Type B pancreatic cell (in vitro differentiated cells): ENCODE results near the gene IRF4. TPM values are rescaled to one million over a fixed set of nuclear protein-coding genes. Genes with fewer than 3 reads are reported as not detected.

ENCODE experiments used
- DNase-seq: peaks from one replicate; pipeline ENCODE4 v3.0.0; 2021; ENCODE audit warnings: mixed read lengths; ENCODE audit not compliant: unreplicated experiment; ENCODE audit errors: extremely low spot score
- H3K27ac Mint-ChIP-seq: 2 replicates; pipeline ENCODE4 v1.8.0; 2021; ENCODE audit warnings: mild to moderate bottlenecking, mixed read lengths
- H3K27me3 Mint-ChIP-seq: 2 replicates; pipeline ENCODE4 v1.8.0; 2021; ENCODE audit warnings: mixed read lengths
- H3K36me3 Mint-ChIP-seq: 2 replicates; pipeline ENCODE4 v1.8.0; 2021; ENCODE audit warnings: mixed read lengths
- H3K4me1 Mint-ChIP-seq: one replicate; pipeline ENCODE4 v1.8.0; 2021; ENCODE audit warnings: mixed read lengths; ENCODE audit not compliant: unreplicated experiment
- H3K4me3 Mint-ChIP-seq: 2 replicates; pipeline ENCODE4 v1.8.0; 2021; ENCODE audit warnings: mild to moderate bottlenecking, mixed read lengths
- H3K9me3 Mint-ChIP-seq: 2 replicates; pipeline ENCODE4 v1.8.0; 2021; ENCODE audit warnings: mixed read lengths
- total RNA-seq: library from RNA; stranded (reverse); gene quantifications from 2 replicates; pipeline ENCODE4 v1.2.1, GENCODE V29; 2021; ENCODE audit warnings: low replicate concordance
- TF ChIP-seq, protein P1 (sequence below): fragments of 200-600 bp; sonication (generic); conservative IDR thresholded peaks from 2 replicates; pipeline ENCODE4 v1.5.0; 2021; ENCODE audit warnings: antibody characterized with exemption, mild to moderate bottlenecking

The IRF4 gene
- total RNA-seq, 1 donor from 2014 or later, result 1.7 TPM

DNA sequence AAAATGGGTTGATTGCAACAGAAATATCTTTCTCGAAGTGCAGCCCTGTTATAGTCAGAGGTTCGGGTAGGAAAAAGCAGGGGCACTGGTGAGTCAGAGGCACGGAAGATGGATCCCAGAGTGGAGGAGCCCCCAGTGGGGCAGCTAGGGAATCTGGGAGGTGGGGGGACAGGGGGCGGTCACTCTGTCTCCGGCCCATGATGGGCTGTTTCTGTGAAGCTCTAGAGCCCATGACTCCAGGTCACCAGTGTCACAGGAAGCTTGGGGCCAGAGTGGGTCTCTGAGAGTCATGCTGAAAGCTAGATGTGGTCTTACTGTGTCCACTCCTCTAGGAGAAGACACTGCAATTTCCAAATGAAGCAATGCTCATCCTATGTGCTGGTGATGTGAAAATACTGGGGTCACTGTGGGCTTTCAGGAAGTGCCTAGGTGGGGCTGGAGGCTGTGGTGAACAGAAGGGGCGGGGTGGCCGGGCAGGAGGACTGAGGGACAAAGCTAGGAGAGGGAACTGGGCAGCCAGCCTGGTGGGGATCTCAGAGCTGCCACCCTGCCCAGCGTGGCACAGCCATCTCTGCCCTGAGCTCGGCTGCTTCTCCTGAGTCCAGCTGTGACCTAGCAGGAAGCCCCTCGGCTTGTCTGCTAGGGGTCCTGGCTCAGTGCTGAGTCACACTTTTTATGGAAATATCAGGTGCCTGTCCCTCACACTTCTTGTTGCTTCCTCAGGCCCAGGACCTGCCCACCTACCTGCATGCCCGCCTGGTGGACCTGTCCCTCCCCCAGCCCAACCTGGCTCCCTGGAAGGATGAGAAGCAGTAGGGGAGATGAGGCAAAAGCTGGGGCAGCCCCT lies 54.2 kb downstream of the IRF4 start:
- H3K27ac Mint-ChIP-seq, result no peak overlapping the region
- peaks cover 5% of the 10 kb centered on the region for H3K9me3 Mint-ChIP-seq
- H3K4me3 Mint-ChIP-seq, result no peak overlapping the region
- TF ChIP-seq, protein P1, sequence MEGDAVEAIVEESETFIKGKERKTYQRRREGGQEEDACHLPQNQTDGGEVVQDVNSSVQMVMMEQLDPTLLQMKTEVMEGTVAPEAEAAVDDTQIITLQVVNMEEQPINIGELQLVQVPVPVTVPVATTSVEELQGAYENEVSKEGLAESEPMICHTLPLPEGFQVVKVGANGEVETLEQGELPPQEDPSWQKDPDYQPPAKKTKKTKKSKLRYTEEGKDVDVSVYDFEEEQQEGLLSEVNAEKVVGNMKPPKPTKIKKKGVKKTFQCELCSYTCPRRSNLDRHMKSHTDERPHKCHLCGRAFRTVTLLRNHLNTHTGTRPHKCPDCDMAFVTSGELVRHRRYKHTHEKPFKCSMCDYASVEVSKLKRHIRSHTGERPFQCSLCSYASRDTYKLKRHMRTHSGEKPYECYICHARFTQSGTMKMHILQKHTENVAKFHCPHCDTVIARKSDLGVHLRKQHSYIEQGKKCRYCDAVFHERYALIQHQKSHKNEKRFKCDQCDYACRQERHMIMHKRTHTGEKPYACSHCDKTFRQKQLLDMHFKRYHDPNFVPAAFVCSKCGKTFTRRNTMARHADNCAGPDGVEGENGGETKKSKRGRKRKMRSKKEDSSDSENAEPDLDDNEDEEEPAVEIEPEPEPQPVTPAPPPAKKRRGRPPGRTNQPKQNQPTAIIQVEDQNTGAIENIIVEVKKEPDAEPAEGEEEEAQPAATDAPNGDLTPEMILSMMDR, result no peak
- peaks cover 17% of the 10 kb centered on the region for H3K27me3 Mint-ChIP-seq
- H3K36me3 Mint-ChIP-seq, result no peaks in the 10 kb centered on the region
- no peak for DNase-seq
- no peaks in the 10 kb centered on the region for H3K4me1 Mint-ChIP-seq

DNA sequence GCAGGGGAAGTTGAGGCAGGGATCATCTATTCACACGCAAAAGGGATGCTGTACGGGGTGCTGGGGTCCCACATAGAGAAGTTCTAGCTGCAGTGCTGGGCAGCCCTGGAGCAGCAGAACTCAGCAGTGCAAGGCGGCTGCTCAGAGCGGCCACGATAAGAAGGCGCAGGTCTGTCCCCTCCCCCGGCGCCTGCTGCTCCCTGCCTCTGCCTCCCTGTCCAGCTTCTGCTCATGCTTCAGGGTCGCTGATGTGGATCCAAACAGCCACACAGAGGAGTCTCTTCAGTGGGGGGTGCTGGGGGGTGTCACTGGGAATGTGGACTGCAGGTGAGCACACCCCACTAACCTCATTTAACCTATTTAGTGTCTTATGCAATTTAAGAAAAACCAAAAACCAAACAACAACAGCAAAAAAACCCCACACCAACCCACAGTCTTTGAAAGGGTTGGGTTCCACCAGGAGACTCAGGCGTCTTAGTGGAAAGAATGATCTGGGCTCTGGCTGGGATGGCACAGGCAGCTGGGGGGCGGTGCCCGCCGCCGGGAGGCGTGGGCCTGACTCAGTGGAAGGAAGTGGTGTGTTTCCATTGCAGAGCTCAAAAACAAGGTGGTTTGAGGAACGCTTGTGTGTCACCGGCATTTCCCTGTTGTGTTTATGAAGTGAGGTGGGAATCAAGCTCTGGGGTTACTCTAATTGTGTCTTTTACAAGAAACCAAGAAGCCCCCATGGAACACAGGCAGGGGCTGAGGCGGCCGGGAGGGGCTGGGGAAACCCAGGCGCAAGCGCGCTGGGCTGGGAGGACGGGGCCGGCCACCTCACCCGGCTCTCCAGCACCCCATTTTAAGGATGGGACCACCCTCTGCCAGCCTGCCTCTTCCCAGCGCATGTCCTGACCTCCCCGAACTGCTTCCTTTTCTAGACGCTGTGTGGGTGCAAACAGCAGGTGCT lies 55.1 kb downstream of the IRF4 start:
- Mint-ChIP-seq H3K9me3 (peaks cover 5% of the 10 kb centered on the region), H3K4me1 (no peaks in the 10 kb centered on the region), H3K4me3 (no peak overlapping the region), H3K27me3 (peaks cover 17% of the 10 kb centered on the region), H3K27ac (no peak overlapping the region), H3K36me3 (no peaks in the 10 kb centered on the region)
- TF ChIP-seq, protein P1, result no peak
- DNase-seq, result no peak

DNA sequence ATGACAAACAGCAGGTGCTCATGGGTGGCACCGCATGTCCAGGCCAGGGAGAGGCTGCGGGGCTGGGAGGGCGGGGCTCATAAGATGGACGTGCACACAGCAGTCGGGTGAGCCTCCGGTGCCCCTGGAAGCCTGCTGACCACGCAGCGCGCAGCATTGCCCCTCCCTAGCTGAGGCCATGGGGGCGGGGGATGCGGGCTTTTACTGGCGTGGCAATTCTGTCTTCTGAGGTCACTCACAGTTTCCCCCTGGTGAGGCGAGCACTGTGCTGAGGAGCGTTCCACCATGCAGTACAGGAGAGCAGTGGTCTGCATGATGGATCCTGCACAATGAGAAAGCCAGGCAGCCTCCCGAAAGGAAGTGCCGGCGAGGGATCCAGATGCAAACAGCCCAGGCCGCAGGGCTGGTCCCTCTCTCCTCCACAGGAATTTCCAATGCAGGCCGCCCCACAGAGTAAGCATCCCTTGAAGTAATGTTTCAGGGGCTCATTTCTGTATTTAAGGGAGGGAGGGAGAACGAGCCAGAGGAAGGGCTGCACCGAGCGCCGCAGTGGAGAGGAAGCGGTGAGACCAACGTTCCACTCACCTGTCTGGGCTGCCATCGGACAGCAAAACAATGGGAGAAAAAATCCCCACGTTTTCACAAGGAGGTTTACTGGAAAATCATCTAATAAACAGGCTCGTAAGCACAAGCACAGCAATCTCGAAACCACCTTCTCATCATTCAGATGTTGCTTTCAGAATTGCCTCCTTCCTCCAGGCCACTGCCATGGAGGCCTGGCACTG lies 56.0 kb downstream of the IRF4 start:
- Mint-ChIP-seq H3K27me3 (peaks cover 12% of the 10 kb centered on the region), H3K4me3 (no peak overlapping the region), H3K4me1 (no peaks in the 10 kb centered on the region), H3K27ac (no peak overlapping the region), H3K9me3 (peaks cover 5% of the 10 kb centered on the region), H3K36me3 (no peaks in the 10 kb centered on the region)
- TF ChIP-seq, protein P1, result no peak
- DNase-seq, result no peak

DNA sequence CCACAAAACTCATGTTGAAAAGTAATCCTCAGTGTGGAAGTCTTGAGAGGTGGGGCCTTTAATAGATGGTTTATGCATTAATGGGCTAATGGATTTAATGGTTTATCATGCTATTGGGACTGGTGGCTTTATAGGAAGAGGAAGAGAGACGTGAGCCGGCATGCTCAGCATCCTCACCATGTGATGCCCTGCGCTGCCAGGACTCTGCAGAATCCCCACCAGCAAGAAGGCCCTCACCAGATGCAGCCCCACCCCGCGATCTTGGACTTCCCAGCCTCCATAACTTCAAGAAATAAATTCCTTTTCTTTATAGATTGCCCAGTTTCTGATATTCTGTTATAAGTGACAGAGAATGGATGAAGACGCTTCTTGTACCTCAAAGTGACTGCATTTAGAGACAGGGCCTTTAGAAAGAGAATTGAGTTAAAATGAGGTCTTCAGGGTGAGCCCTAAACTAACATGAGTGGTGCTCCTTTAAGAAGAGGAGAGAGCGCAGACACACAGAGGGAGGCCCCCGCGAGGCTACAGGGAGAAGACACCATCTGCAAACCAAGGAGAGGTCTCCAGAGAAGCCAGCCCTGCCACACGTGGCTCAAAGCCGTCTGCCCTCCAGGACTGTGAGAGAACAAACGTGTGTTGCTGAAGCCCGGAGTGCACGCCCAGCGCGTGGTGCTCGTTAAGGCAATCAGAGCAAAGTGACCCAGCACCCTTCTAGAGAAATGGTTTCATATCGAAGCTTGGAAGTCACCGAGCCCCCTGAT lies 56.9 kb downstream of the IRF4 start:
- Mint-ChIP-seq H3K27ac (no peak overlapping the region), H3K4me1 (no peaks in the 10 kb centered on the region), H3K9me3 (peaks cover 5% of the 10 kb centered on the region), H3K4me3 (no peak overlapping the region), H3K36me3 (no peaks in the 10 kb centered on the region), H3K27me3 (peaks cover 12% of the 10 kb centered on the region)
- TF ChIP-seq, protein P1, result no peak
- DNase-seq, result no peak

DNA sequence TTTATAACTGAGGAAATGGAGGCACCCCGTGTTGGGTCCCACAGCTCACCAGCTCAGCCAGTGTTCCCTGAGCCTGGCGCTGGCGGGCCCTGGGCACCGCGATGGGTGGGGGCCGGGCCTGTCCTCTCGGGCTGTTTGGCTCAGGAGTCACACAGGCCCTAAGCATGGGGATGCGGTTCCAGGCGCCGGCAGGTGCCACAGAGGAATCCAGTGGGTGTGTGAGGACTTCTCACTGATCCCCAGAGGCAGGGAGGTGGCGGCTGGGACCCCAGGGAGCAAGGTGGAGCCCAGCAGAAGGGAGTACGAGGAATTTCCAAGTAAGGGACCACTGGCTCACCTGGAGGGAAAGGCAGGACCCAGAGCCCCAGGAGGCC lies 57.5 kb downstream of the IRF4 start:
- Mint-ChIP-seq H3K4me1 (no peaks in the 10 kb centered on the region), H3K27ac (no peak overlapping the region), H3K27me3 (peaks cover 9% of the 10 kb centered on the region), H3K4me3 (no peak overlapping the region), H3K9me3 (peaks cover 5% of the 10 kb centered on the region), H3K36me3 (no peaks in the 10 kb centered on the region)
- TF ChIP-seq, protein P1, result no peak
- no peak for DNase-seq
